Measurements from ENCODE around the gene DHH.
A peak's percentile ranks its signal among the peaks of the same experiment; 100 is the strongest.

DHH gene

DNA sequence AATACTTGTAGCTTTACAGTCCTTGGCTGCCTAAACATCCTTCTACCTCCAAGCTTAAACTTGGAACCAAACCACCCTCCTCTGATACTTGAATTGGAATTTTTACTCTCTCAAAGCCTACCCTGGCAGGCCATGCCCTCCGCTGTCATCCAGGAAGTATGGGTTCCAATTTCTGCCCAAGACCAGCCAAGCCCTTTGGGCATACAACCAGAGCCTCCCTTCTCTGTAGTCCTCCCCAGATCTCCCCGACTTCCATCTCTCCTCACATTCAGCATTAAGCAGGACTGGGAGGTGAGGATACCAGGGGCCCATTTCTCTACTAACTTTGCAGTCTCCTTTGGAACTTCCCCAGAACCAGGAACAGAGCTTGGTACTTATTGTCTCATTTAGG lies 369 bp upstream of the DHH start:
- TF ChIP-seq Cebpa-rat (IDR thresholded peaks at IDR 0.05) = no peak
- H3K27ac ChIP-seq = no peak overlapping the region
- no peak overlapping the region for H3K4me3 ChIP-seq
- peaks cover 50% of the 10 kb centered on the region for H3K36me3 ChIP-seq
- H4K20me1 ChIP-seq = peaks cover 91% of the 10 kb centered on the region
- H3K9me3 ChIP-seq = no peaks in the 10 kb centered on the region
- H3K4me1 ChIP-seq = peaks cover 41% of the 10 kb centered on the region
- H3K27me3 ChIP-seq = peaks cover 75% of the 10 kb centered on the region
- peak overlapping the region; percentile 37; the same call in 1 of the 2 replicates for H3K4me2 ChIP-seq
- no peak overlapping the region for H3K9ac ChIP-seq

DNA sequence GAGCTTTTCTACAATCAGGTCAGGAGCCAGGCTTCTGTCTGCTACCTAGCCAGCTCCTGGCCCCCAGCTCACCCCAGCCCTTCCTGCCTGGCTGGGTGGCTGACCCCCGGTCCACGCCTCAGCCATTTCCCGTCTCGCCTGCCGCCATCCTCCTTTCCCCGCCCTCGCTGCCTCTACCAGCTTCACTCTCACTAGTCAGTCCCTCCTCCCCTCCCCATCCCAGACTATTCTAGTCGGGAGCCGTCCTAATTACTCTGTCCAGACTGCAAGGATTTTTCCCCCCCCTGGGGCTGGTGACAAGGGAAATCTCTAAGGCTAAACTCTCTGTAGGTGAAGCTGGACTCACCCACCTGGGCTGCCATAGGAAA lies 825 bp downstream of the DHH start:
- peaks cover 100% of the 10 kb centered on the region for H4K20me1 ChIP-seq
- peak overlapping the region; percentile 37; the same call in 1 of the 2 replicates for H3K4me2 ChIP-seq
- H3K4me3 ChIP-seq = 0 out of 2 replicates have a peak overlapping the region, but pooled peaks have one; percentile 14
- H3K27me3 ChIP-seq = peaks cover 87% of the 10 kb centered on the region
- peaks cover 38% of the 10 kb centered on the region for H3K36me3 ChIP-seq
- H3K9me3 ChIP-seq = no peaks in the 10 kb centered on the region
- no peak for TF ChIP-seq Cebpa-rat (IDR thresholded peaks at IDR 0.05)
- no peak overlapping the region for H3K9ac ChIP-seq
- H3K27ac ChIP-seq = no peak overlapping the region
- peaks cover 49% of the 10 kb centered on the region for H3K4me1 ChIP-seq

DNA sequence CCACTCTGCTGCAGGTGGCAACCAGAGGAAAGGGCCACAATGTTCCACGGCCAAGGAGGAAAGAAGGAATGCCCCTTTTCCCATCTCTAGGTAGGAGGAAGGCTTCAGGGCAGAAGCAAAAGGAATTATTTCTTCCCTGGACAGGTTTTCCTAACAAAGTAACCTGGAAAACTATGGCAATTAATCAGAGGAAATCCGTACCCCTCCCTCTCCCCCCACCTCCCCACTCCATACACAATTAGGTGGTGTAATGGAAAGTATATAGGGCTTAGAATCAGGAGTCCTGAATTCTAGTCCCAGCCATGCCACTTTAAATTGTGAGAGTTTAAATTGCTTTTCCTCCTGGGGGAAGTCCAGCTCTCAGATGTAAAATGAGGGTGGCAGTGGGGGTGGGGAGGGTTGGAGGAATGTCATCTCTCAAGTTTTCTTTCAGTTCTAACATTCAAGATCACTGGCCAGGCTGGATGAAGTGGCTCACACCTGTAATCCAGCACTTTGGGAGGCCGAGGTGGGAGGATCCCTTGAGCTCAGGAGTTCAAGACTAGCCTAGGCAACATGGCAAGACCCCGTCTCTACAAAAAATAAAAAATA lies 1.7 kb downstream of the DHH start:
- Histone ChIP-seq H3K36me3 (peaks cover 29% of the 10 kb centered on the region), H3K9ac (no peak overlapping the region), H3K9me3 (no peaks in the 10 kb centered on the region), H3K4me3 (peak overlapping the region; percentile 58), H3K27me3 (peaks cover 95% of the 10 kb centered on the region), H3K4me1 (peaks cover 57% of the 10 kb centered on the region), H4K20me1 (peaks cover 96% of the 10 kb centered on the region), H3K4me2 (peak overlapping the region; percentile 80), H3K27ac (no peak overlapping the region)
- no peak for TF ChIP-seq Cebpa-rat (IDR thresholded peaks at IDR 0.05)

DNA sequence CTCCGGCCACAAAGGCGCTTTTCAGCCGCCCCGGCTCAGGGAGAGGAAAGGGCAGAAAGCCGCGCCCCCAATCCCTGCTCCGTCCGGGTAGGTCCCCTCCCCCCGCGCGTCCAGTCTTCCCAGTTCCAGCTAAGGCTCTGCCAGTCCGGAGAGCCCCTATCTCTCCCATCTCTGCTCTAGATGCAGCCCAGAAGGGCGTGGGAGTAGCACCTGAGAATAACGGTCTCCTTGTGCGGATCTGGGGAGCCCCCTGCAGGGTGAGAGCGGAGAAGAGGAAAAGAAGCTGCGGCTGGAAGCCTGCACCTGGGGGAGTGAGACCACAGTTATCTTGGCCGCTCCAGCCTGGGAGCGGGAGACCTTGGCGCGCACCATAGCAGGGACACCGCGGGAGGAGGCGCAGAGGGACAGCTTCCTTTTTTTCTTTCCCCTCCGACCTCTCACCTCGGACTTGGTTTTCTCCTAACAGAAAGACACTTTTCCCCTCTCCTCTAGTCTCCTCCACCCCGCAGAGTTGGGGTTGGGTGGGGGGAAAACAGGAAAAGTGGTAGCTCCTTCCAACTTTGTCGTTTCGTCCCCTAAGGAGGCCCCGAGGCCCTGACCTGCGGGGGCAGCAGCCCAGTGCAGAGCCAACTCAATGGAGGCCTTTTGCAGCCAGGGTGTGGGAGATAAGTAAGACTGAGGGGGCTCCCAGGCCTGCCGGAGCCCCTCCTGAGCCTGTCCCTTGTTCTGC lies 2.4 kb downstream of the DHH start:
- Histone ChIP-seq H3K4me2 (peak overlapping the region; percentile 80), H4K20me1 (peaks cover 89% of the 10 kb centered on the region), H3K27ac (no peak overlapping the region), H3K9me3 (no peaks in the 10 kb centered on the region), H3K27me3 (peaks cover 92% of the 10 kb centered on the region), H3K9ac (no peak overlapping the region), H3K36me3 (peaks cover 23% of the 10 kb centered on the region), H3K4me3 (peak overlapping the region; percentile 58), H3K4me1 (peaks cover 60% of the 10 kb centered on the region)
- no peak for TF ChIP-seq Cebpa-rat (IDR thresholded peaks at IDR 0.05)

DNA sequence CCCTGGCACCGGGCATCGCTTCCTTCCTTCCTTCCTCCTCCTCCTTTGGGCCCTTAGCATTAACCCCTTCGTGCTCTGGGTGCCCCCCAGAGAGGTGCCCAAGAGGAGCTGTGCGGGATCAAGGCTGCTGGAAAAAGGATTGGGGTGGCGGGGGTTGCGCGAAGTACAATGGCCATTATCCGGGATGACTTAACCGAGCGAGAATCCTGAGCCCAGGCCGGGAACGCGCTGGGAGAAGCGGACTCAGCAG lies 2.8 kb downstream of the DHH start:
- Histone ChIP-seq H3K36me3 (peaks cover 18% of the 10 kb centered on the region), H3K27ac (no peak overlapping the region), H3K9ac (no peak overlapping the region), H4K20me1 (peaks cover 85% of the 10 kb centered on the region), H3K4me1 (peaks cover 60% of the 10 kb centered on the region), H3K9me3 (no peaks in the 10 kb centered on the region), H3K27me3 (peaks cover 88% of the 10 kb centered on the region), H3K4me2 (peak overlapping the region; percentile 80), H3K4me3 (peak overlapping the region; percentile 58)
- no peak for TF ChIP-seq Cebpa-rat (IDR thresholded peaks at IDR 0.05)

DNA sequence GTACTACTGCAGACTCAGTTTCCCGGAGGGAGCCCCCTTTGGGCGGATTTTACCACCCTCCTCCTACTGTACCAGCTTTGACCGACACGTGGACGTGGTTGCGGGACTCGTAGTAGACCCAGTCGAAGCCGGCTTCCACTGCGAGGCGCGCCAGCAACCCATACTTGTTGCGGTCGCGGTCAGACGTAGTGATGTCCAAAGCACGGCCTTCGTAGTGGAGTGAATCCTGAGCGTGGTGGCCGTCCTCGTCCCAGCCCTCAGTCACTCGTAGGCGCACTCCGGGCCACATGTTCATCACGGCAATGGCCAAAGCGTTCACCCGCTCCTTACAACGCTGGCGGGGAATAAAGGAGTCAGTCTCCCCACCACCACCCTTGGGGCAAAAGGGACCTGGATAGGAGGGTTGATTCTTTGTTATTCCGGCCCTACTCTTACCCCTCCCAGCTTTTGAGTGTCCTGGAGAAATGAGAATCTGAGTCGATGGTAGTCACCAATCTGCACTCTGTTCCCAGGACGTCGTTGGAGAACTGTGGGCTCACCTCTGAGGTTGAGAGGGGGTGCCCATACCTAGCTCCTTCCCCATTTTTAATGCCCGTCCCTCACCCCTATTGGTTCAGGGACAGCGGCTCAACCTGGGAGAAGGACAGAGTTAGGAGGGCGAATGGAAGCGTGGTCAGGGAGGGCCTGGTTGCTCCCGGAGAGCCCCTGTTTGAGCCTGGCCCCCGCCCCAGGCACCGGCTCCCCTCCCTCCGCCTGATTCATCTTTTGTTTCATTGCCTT lies 3.4 kb downstream of the DHH start:
- peak overlapping the region; percentile 58 for H3K4me3 ChIP-seq

DNA sequence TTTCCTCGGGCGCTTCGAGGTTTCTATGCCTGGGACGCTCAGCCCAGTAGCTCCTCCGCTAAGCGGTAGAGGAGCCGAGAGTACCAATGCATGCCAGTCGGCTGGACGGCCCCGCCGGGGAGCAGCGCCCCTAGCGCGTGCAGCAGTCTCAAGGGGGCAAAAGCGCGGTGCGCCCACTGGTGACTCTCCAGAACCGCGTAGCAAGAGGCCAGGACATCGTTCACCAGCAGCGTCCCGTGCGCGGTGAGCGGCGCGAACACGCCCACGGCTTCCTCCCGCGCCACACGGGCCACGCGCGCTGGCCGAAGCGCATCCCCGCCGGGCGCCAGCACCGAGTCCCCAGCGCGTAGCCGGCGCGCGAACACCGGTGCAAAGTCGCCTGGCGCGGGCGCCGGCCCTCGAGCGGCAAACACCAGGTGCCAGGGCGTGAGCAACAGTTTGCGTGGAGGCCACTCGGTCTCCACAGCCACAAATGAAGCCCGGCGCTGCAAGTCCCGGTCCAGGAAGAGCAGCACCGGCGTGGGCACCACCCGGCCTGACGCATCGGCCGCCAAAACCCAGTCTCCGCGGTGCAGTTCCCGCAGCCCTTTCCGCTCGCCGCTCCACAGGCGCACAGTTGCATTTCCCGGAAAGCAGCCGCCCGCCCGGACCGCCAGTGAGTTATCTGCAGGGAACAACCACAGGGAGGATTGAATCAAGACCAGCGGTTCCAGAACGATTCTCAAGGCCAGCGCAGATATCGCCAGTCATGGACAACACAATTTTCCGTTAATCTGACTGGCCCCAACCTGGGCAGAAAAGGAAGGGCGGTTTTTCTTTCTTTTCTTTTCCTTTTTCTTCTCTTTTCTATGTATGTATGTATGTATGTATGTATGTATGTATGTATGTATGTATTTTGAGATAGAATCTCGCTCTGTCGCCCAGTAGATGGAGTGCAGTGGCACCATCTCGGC lies 4.5 kb downstream of the DHH start:
- H3K36me3 ChIP-seq = peaks cover under 1% of the 10 kb centered on the region; the same call in 1 of the 2 replicates
- peaks cover 71% of the 10 kb centered on the region for H3K27me3 ChIP-seq
- H4K20me1 ChIP-seq = peaks cover 68% of the 10 kb centered on the region

More for the DNA sequence above, 3.4 kb downstream of the DHH start:
- TF ChIP-seq Cebpa-rat (IDR thresholded peaks at IDR 0.05) = no peak
- no peak overlapping the region for H3K9ac ChIP-seq
- H4K20me1 ChIP-seq = peaks cover 79% of the 10 kb centered on the region
- peaks cover 12% of the 10 kb centered on the region for H3K36me3 ChIP-seq
- H3K4me2 ChIP-seq = peak overlapping the region; percentile 99
- H3K9me3 ChIP-seq = no peaks in the 10 kb centered on the region
- peaks cover 83% of the 10 kb centered on the region for H3K27me3 ChIP-seq
- H3K4me1 ChIP-seq = peaks cover 60% of the 10 kb centered on the region
- H3K27ac ChIP-seq = no peak overlapping the region

DNA sequence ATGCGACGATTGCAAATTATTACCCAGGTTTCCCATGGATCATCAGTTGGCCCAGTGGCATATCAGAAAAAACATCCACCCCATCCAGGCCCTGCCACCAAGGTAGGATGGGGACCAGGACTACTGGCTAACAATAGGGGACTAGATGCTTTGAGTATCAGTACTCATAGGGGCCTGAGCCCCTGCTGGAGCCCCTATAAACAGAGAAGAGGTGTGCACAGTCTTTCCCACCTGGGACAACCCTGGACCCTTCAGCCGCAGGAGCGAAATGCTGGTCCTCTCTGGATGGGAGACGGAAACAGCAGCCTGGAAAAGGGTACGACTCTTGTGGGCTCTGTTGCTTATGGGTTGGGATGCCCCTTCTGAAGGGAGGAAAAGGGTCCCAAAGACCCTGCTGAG lies 5.7 kb downstream of the DHH start:
- H3K9me3 ChIP-seq = no peaks in the 10 kb centered on the region
- H3K4me2 ChIP-seq = peak overlapping the region; percentile 69
- H4K20me1 ChIP-seq = peaks cover 56% of the 10 kb centered on the region
- TF ChIP-seq Cebpa-rat (IDR thresholded peaks at IDR 0.05) = no peak
- peaks cover 49% of the 10 kb centered on the region for H3K4me1 ChIP-seq
- H3K9ac ChIP-seq = no peak overlapping the region
- no peak overlapping the region for H3K4me3 ChIP-seq
- peaks cover 60% of the 10 kb centered on the region for H3K27me3 ChIP-seq
- H3K36me3 ChIP-seq = no peaks in the 10 kb centered on the region
- H3K27ac ChIP-seq = no peak overlapping the region

More for the DNA sequence above, 4.5 kb downstream of the DHH start:
- Histone ChIP-seq H3K4me3 (peak overlapping the region; percentile 64), H3K4me2 (peak overlapping the region; percentile 99), H3K4me1 (peaks cover 60% of the 10 kb centered on the region), H3K9me3 (no peaks in the 10 kb centered on the region), H3K27ac (no peak overlapping the region), H3K9ac (0 out of 2 replicates have a peak overlapping the region, but pooled peaks have one; percentile 30)
- no peak for TF ChIP-seq Cebpa-rat (IDR thresholded peaks at IDR 0.05)
